Neural cell (in vitro differentiated cells): ENCODE data around the gene SCFD1. TPM values are rescaled to one million over a fixed set of nuclear protein-coding genes. Genes with fewer than 3 reads are reported as not detected.

Source experiments
- H2AFZ ChIP-seq: fragments of 200-600, 300-800 bp; sonication (generic), shearing (Covaris generic); 2 replicates; pipeline ENCODE4 v1.6.0; 2014; ENCODE audit warnings: low read depth, mild to moderate bottlenecking, antibody characterized with exemption, low read length, moderate library complexity
- H3F3A ChIP-seq: fragments of 200-600 bp; shearing (Covaris generic); 2 replicates; pipeline ENCODE4 v1.6.1; 2016; ENCODE audit warnings: mild to moderate bottlenecking, moderate library complexity, mixed read lengths, antibody characterized with exemption, low read length; ENCODE audit not compliant: insufficient read depth, poor library complexity, severe bottlenecking
- H3K27ac ChIP-seq: fragments of 200-600, 300-800 bp; sonication (generic), shearing (Covaris generic); 2 replicates; pipeline ENCODE4 v1.5.1; 2014; ENCODE audit warnings: mild to moderate bottlenecking, low read length, moderate library complexity
- H3K27me3 ChIP-seq: fragments of 300-800, 200-600 bp; sonication (generic), shearing (Covaris generic); 2 replicates; pipeline ENCODE4 v1.6.0; 2014; ENCODE audit warnings: mild to moderate bottlenecking, low read depth, low read length, moderate library complexity; ENCODE audit not compliant: insufficient read depth
- H3K36me3 ChIP-seq: fragments of 300-800, 200-600 bp; sonication (generic), shearing (Covaris generic); 2 replicates; pipeline ENCODE4 v1.5.1; 2014; ENCODE audit warnings: mild to moderate bottlenecking, antibody characterized with exemption, low read length, moderate library complexity; ENCODE audit not compliant: insufficient read depth
- H3K4me2 ChIP-seq: fragments of 300-800, 200-600 bp; sonication (generic), shearing (Covaris generic); 2 replicates; pipeline ENCODE4 v1.6.0; 2014; ENCODE audit warnings: mild to moderate bottlenecking, low read length
- H3K4me3 ChIP-seq: fragments of 300-800, 200-600 bp; sonication (generic), shearing (Covaris generic); 2 replicates; pipeline ENCODE4 v1.5.1; 2014; ENCODE audit warnings: mild to moderate bottlenecking, low read length, moderate library complexity
- H3K79me2 ChIP-seq: fragments of 200-600 bp; shearing (Covaris generic); replicated peaks from 2 replicates; pipeline ENCODE4 v1.6.0; 2014; ENCODE audit warnings: mild to moderate bottlenecking, low read length, moderate library complexity; ENCODE audit not compliant: insufficient read depth
- H3K9ac ChIP-seq: fragments of 300-800, 200-600 bp; sonication (generic), shearing (Covaris generic); 2 replicates; pipeline ENCODE4 v1.6.1; 2016; ENCODE audit warnings: mild to moderate bottlenecking, low read length, mixed read lengths
- H3K9me2 ChIP-seq: fragments of 200-600 bp; shearing (Covaris generic); 2 replicates; pipeline ENCODE4 v1.6.1; 2016; ENCODE audit warnings: mild to moderate bottlenecking, low read length, mixed read lengths; ENCODE audit not compliant: insufficient read depth
- H3K9me3 ChIP-seq: fragments of 200-600, 300-800 bp; sonication (generic), shearing (Covaris generic); 2 replicates; pipeline ENCODE4 v1.6.1; 2016; ENCODE audit warnings: mild to moderate bottlenecking, mixed run types, low read length, moderate library complexity, mixed read lengths
- H4K20me1 ChIP-seq: fragments of 200-600 bp; shearing (Covaris generic); 2 replicates; pipeline ENCODE4 v1.6.1; 2016; ENCODE audit warnings: mild to moderate bottlenecking, mixed run types; ENCODE audit not compliant: insufficient read depth
- EP300 ChIP-seq: fragments of 450-650 bp; conservative IDR thresholded peaks from 2 replicates; pipeline ENCODE4 v1.6.1; 2014; ENCODE audit warnings: antibody characterized with exemption, mild to moderate bottlenecking, moderate library complexity; ENCODE audit not compliant: poor library complexity, severe bottlenecking
- EZH2 ChIP-seq: fragments of 200-600, 300-800 bp; shearing (Covaris generic), sonication (generic); IDR thresholded peaks from 2 replicates; pipeline ENCODE4 v1.6.1; 2014; ENCODE audit warnings: antibody characterized with exemption, low read length, borderline replicate concordance, mild to moderate bottlenecking; ENCODE audit not compliant: insufficient read depth, poor library complexity, severe bottlenecking
- MXI1 ChIP-seq: fragments of 450-650 bp; conservative IDR thresholded peaks from 2 replicates; pipeline ENCODE4 v1.6.1; 2014; ENCODE audit warnings: antibody characterized with exemption, mild to moderate bottlenecking; ENCODE audit not compliant: poor library complexity, severe bottlenecking
- POLR2AphosphoS5 ChIP-seq: IDR thresholded peaks from 2 replicates; pipeline ENCODE4 v1.6.1; 2012
- RAD21 ChIP-seq: fragments of 450-650 bp; conservative IDR thresholded peaks from 2 replicates; pipeline ENCODE4 v1.6.1; 2014; ENCODE audit warnings: antibody characterized with exemption, mild to moderate bottlenecking, moderate library complexity
- REST ChIP-seq: IDR thresholded peaks from 2 replicates; pipeline ENCODE4 v1.6.1; 2012; ENCODE audit warnings: borderline replicate concordance
- SMC3 ChIP-seq: fragments of 450-650 bp; conservative IDR thresholded peaks from 2 replicates; pipeline ENCODE4 v1.6.1; 2014; ENCODE audit warnings: antibody characterized with exemption, mild to moderate bottlenecking, moderate library complexity; ENCODE audit not compliant: poor library complexity
- TAF1 ChIP-seq: IDR thresholded peaks from 2 replicates; pipeline ENCODE4 v1.6.1; 2012; ENCODE audit warnings: low read depth
- polyA plus RNA-seq: library from polyadenylated mRNA; depleted of rRNA; stranded (reverse); fragments of >200 nt; gene quantifications from 2 replicates; pipeline ENCODE4 v1.2.3, GENCODE V29; 2014
- TF ChIP-seq, protein P1 (sequence below): fragments of 450-650 bp; IDR thresholded peaks from 2 replicates; pipeline ENCODE4 v1.5.1; 2014; ENCODE audit warnings: antibody characterized with exemption, mild to moderate bottlenecking, moderate library complexity; ENCODE audit not compliant: poor library complexity, severe bottlenecking

The SCFD1 gene
- polyA plus RNA-seq, 1 donor from 2014 or later, result 99.4 TPM

DNA sequence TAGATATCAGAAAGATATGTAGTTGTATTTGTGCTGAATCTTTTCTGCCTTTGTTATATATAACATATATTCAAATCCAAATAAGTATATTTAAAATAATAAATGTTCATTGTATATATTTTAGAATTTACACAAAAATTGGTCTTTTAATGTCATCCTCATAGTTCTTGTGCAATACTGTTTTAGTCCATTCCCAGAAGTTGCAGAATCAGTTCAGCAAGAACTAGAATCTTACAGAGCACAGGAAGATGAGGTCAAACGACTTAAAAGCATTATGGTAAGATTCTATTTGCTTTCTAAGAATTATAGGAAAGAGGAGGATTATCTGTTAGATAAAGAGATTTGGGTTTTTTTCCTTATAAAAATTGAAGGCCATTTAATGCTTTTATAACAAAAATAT lies 51.0 kb downstream of the SCFD1 start:
- H3K79me2 ChIP-seq, result no peaks in the 10 kb centered on the region
- H3F3A ChIP-seq, result no peaks in the 10 kb centered on the region
- H3K27ac ChIP-seq, result no peak overlapping the region
- H3K4me2 ChIP-seq, result no peak overlapping the region
- no peaks in the 10 kb centered on the region for H3K9me2 ChIP-seq
- no peak overlapping the region for H3K9ac ChIP-seq
- H3K36me3 ChIP-seq, result peaks cover 5% of the 10 kb centered on the region
- no peak for TF ChIP-seq EZH2
- no peak for TF ChIP-seq REST
- no peak for TF ChIP-seq EP300
- TF ChIP-seq RAD21, result no peak
- TF ChIP-seq MXI1, result no peak
- TF ChIP-seq, protein P1, sequence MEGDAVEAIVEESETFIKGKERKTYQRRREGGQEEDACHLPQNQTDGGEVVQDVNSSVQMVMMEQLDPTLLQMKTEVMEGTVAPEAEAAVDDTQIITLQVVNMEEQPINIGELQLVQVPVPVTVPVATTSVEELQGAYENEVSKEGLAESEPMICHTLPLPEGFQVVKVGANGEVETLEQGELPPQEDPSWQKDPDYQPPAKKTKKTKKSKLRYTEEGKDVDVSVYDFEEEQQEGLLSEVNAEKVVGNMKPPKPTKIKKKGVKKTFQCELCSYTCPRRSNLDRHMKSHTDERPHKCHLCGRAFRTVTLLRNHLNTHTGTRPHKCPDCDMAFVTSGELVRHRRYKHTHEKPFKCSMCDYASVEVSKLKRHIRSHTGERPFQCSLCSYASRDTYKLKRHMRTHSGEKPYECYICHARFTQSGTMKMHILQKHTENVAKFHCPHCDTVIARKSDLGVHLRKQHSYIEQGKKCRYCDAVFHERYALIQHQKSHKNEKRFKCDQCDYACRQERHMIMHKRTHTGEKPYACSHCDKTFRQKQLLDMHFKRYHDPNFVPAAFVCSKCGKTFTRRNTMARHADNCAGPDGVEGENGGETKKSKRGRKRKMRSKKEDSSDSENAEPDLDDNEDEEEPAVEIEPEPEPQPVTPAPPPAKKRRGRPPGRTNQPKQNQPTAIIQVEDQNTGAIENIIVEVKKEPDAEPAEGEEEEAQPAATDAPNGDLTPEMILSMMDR, result no peak
- TF ChIP-seq TAF1, result no peak
- TF ChIP-seq SMC3, result no peak
- TF ChIP-seq POLR2AphosphoS5, result no peak
- no peaks in the 10 kb centered on the region for H4K20me1 ChIP-seq
- no peaks in the 10 kb centered on the region for H3K27me3 ChIP-seq
- H2AFZ ChIP-seq, result no peak overlapping the region
- no peaks in the 10 kb centered on the region for H3K9me3 ChIP-seq
- H3K4me3 ChIP-seq, result no peak overlapping the region

- Histone ChIP-seq H3K9me3 (no peaks in the 10 kb centered on the region), H3F3A (no peaks in the 10 kb centered on the region), H3K9me2 (no peaks in the 10 kb centered on the region), H4K20me1 (no peaks in the 10 kb centered on the region), H3K4me2 (no peak overlapping the region), H2AFZ (no peak overlapping the region), H3K27me3 (no peaks in the 10 kb centered on the region), H3K27ac (no peak overlapping the region), H3K4me3 (no peak overlapping the region), H3K9ac (no peak overlapping the region), H3K36me3 (no peaks in the 10 kb centered on the region), H3K79me2 (no peaks in the 10 kb centered on the region)
- TF ChIP-seq EP300, result no peak
- no peak for TF ChIP-seq REST
- TF ChIP-seq POLR2AphosphoS5, result no peak
- no peak for TF ChIP-seq MXI1
- TF ChIP-seq EZH2, result no peak
- TF ChIP-seq, protein P1, result no peak
Observed at GRCh38 chr14:30678926-30679431, 56.9 kb downstream of the SCFD1 start.
